Activated CD4-positive, alpha-beta T cell treated with anti-CD3 and anti-CD28 coated beads for 48 hours (primary cell): ENCODE data around the gene PHF10.
"Not testable (repeated sequence)": the region's sequence is repeated elsewhere in the genome, so short reads cannot be mapped to it uniquely, and the experiment has no call there.

Source experiments
- DNase-seq: peaks from one replicate; pipeline ENCODE4 v3.0.0-alpha.2; 2020

Gene PHF10

DNA sequence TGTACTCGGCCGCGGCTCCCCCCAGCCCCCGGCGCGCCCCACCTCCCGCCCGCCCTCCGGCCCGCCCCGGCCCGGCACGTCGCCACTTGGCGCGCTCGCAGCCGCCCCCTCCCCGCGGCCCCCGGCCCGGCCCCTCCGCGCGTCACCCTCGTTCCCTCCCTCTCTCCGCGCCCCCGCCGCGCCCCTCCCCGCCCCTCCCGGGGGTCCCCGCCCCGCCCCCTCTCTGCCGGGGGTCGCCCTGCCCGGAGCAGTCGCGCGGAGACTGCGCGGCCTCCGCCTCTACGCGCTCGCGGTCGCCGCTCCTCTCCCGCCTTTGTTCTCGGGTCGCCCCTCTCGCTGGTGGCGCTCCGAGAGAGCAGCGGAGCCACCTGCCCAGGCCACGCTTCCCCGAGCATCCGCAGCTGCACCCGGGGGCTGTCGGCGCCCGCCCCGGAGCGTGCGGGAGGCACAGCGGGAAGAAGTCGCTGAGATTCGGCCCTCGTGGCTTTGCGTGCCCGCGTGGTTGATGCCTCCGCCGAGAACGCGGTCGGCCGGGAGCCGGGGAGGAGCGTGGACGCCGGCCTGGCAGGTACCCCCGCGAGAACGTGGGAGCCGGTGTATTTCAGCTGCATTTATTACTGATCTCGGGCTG is at the start of gene PHF10:
PHF10 (minus strand) TSS at position 7 of the 631 bp plus-strand sequence. CDS start 569 bp downstream, outside the sequence.
- DNase-seq = peak; percentile 68

GRCh38 chr6:169766921-169767736 is 42.8 kb upstream of the PHF10 start:
- no peak for DNase-seq

DNA sequence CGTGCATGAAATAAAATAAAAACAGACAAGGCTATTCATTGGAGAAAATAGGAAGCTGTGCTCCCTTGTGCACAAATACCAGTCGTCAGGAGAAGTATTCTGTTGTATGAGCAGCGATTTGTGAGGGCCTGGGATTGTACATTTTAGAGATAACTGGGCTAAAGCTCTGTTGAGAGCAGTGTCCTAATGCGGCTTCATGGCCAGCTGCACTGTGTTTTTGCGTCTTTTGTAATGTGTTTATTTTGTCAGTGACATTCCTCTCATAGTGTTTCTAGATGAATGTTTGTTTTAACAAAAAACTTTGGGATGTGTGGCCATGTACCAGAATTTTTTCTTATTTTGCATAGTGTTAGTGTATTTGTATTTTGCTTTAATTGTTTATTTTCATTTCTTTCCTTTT is 41.9 kb upstream of the PHF10 start:
- DNase-seq = no peak

GRCh38 chr6:169765789-169766188 is 41.5 kb upstream of the PHF10 start:
- DNase-seq = not testable (repeated sequence)

DNA sequence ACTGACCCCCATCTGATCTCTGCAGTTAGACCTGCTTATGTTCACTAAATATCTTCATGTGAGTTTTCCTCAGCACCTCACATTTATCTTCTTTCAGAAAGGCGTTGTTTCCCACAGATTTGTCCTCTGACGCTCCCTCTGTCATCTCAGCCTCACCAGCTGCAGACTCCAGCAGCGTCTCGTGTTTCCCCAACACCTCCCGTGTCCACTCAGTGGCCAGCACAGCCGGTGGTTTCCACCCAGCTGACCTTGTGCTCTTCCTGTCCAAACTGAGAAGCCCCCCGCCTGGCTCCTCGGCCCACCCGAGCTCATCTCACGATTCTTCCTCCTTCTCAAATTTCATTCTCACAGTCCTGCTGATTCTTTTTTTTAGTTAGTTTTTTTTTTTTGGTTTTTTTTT is 39.6 kb upstream of the PHF10 start:
- no peak for DNase-seq

- DNase-seq = no peak
Measured at GRCh38 chr6:169763308-169763707, 39.0 kb upstream of the PHF10 start.

- no peak for DNase-seq
Measured at GRCh38 chr6:169755162-169755561, 30.9 kb upstream of the PHF10 start.

GRCh38 chr6:169752074-169752623 is 27.8 kb upstream of the PHF10 start:
- peak; percentile 29 for DNase-seq

- peak; percentile 96 for DNase-seq
Measured at GRCh38 chr6:169751242-169752073, 27.2 kb upstream of the PHF10 start, which contains the start of the genes DYNLT2 and ERMARD. TSS of gene DYNLT2 (minus strand) at chr6:169751572. CDS start at chr6:169751458, 114 bp downstream. TSS of gene ERMARD (plus strand) at chr6:169751622. CDS start at chr6:169751658, 36 bp downstream.

- DNase-seq = no peak
Measured at GRCh38 chr6:169746556-169746955, 22.3 kb upstream of the PHF10 start.

DNA sequence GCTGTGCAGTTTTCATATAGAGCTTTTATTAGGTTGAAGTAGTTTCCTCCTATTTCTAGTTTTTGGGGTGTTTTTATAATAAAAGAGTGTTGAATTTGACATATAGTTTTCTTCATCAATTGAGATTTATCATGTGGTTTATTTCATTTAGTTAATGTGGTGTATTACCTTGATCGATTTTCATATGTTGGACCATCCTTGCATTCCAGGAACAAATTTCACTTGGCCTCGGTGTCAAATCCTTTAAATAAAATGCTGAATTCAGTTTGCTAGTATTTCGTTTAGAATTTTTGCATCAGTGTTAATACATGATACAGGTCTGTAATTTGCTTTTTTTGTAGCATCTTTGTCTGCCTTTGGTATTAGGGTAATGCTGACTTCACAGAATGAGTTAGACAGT is 21.1 kb upstream of the PHF10 start:
- DNase-seq = no peak

DNA sequence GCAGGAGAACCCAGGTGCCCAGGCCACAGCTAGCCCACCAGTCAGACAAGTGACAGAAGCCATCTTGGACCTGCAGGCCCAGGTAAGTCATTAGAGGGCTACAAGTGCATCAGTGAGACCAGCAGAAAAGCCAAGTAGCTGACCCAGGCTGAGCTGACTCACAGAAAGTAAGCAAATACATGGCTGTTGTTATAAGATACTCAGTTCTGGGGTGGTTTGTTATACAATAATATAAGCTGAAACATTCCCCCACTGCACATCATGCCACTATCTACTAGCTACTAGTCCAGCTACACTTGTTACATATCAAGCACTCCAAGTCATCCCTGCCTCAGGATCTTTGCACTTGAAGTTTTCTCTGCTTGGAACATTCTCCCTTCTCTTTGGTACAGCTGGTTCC is 17.0 kb upstream of the PHF10 start:
- no peak for DNase-seq

- DNase-seq = no peak
Measured at GRCh38 chr6:169738976-169739529, 14.8 kb upstream of the PHF10 start.

GRCh38 chr6:169738204-169738975 is 14.1 kb upstream of the PHF10 start:
- DNase-seq = peak; percentile 16

DNA sequence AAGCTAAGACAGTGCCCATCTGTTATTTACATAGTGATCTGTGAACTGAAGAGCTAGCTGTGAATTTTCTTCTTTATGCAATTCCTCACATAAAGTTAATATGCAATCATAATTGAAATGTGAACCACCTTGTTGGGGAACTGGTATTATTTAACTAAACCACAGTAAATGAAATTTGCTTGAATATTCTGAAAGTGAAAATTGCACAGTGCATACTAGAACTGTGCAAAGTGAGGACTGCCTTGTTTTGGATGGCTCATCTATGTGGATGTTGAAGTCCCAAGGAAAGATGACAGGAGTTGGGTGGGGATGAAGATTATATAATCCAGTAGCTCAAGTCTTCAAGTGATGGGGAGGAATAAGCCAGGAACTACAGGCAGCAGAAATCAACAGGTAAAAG is 5.7 kb upstream of the PHF10 start:
- no peak for DNase-seq

DNA sequence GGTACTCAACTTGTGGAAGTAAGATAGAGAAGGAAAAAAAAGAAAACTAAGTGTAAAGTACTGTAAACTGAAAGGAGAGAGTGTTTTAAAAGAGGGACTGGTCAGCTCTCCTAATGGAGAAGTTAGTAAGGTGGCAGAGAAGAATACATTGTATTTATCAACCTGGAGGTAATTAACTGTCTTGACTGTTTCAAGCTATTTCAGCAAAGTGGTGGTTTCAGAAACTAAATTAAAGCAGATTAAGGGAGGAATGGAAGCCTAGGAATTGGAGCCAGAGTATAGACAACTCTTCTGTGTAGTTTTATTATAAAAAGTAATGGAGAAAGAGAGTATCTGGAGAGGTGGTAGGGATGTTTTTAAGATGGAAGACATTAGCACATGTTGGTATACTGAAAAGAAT is 2.7 kb upstream of the PHF10 start:
- DNase-seq = no peak

DNA sequence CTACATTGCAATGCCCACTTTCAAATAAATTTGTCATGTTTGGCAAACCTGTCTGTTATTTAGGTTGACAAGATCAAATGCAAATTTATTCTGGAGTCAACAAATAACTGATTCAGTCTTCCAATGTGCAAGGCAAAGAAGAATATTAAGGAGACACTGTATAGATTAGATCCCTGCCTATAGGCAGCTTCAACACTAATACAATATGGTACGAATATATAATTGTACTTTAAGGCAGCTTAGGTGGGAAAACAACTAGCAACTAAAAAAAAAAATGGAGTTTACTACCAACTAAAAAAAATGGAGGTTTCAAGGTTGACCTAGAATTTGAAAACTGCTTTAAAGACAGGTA is 1.7 kb upstream of the PHF10 start:
- no peak for DNase-seq

- peak; percentile 49 for DNase-seq
Measured at GRCh38 chr6:169725125-169726048, 1.1 kb upstream of the PHF10 start.

GRCh38 chr6:169723991-169724493 is 258 bp downstream of the PHF10 start:
- peak; percentile 40 for DNase-seq

DNA sequence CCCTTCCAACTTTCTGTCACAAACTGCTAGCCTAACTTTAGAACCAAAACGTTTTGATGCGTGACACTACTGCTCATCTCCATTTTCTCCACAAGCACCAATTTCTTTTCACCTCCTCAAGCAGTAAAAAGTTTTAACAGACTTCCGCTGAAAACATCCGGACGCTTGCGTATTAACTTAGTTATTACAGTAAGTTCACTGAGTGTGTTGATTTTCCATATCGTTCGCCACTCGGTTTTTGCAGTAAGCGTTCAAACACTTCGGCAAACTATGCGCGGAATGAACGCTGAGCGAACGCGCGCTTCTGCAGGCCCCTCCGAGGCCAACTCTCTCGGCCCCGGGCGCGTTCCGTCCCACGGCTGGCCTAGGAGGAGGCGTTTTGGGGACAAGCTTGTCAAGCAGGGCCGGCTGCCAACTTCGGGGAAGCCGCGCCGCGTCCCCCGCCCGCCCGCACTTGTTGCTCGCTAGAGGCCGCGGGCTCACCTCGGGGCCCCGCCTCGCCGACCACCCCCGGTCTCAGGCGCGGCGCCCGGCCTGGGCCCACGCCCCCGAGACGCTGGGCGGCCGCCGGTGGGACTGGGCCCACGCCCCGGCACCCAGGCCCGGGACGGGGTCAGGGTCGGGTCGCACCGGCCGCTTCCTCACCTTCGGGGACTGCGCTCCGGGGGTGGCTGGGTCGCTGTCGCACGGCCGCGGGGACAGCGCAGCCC is 945 bp downstream of the PHF10 start:
- peak; percentile 72 for DNase-seq
